K562 (cell line): ENCODE results near the gene GRIK3. TPM values are rescaled to one million over a fixed set of nuclear protein-coding genes. Genes with fewer than 3 reads are reported as not detected.

Source experiments
- ATAC-seq: fragments of 200-7000 bp; cut with Tn5 transposase; 3 replicates; pipeline ENCODE4 v1.9.1; 2020; ENCODE audit warnings: moderate library complexity
- BruUV-seq: library from RNA; stranded (reverse); fragments of 400-500 nt; replicated peaks from 2 replicates; lab custom pipeline; 2021; lab: Mats Ljungman, UMichigan
- CTCF ChIA-PET: fragments of 300-600 bp; formaldehyde crosslinking; extraction: SDS; loops from one replicate; lab custom pipeline; 2021; ENCODE audit warnings: low intra/inter-chr PET ratio; lab: Yijun Ruan, JAX
- POLR2A ChIA-PET: fragments of 300-600, 350-650 bp; sonication (Branson Sonifier 250); formaldehyde crosslinking; extraction: SDS; loops from one replicate; lab custom pipeline; 2021; ENCODE audit warnings: antibody characterized with exemption, inconsistent platforms; lab: Yijun Ruan, JAX
- DNase-seq, 4 experiments: peaks; one replicate each; pipeline versions ENCODE4 v3.0.0 to v3.0.0-alpha.2; 2011 to 2018; ENCODE audit warnings: low spot score in 3 of 4, mixed read lengths in 3 of 4; ENCODE audit errors: extremely low read depth in 1 of 4
- FAIRE-seq: peaks from 2 replicates; lab custom pipeline; 2011; peaks lifted over from hg19 to GRCh38; lab: Jason Lieb, UNC
- H2AFZ ChIP-seq: 2 replicates; pipeline ENCODE4 v1.6.0; 2011; ENCODE audit warnings: low read depth, low read length, control low read depth, inconsistent platforms
- H3K27ac ChIP-seq: fragments of 200-600 bp; 3 replicates; pipeline ENCODE4 v1.8.0; 2011; ENCODE audit warnings: low read depth, mild to moderate bottlenecking, control low read depth, inconsistent platforms, low read length, moderate library complexity, mixed read lengths; ENCODE audit errors: extremely low read depth
- H3K27me3 ChIP-seq, 2 experiments: fragments of 300-600 bp in 1 of 2; 2 replicates in 1 of 2; 3 replicates in 1 of 2; pipeline versions ENCODE4 v1.6.0 to v1.8.0; 2011; ENCODE audit warnings: inconsistent platforms in 2 of 2, low read length in 2 of 2, mild to moderate bottlenecking in 1 of 2, mixed read lengths in 1 of 2, moderate library complexity in 1 of 2; ENCODE audit not compliant: control insufficient read depth in 2 of 2, insufficient read depth in 2 of 2
- H3K36me3 ChIP-seq: fragments of 300-600 bp; 3 replicates; pipeline ENCODE4 v1.8.0; 2011; ENCODE audit warnings: mild to moderate bottlenecking, low read length, inconsistent platforms; ENCODE audit not compliant: control insufficient read depth, insufficient read depth
- H3K4me1 ChIP-seq, 2 experiments: fragments of 200-600 bp in 1 of 2; replicated peaks in 1 of 2; 2 replicates in 1 of 2; 3 replicates in 1 of 2; pipeline versions ENCODE4 v1.5.1 to v1.8.0; 2011; ENCODE audit warnings: inconsistent platforms in 2 of 2, low read length in 2 of 2, mild to moderate bottlenecking in 1 of 2, mixed read lengths in 1 of 2, moderate library complexity in 1 of 2; ENCODE audit not compliant: control insufficient read depth in 2 of 2, insufficient read depth in 2 of 2
- H3K4me2 ChIP-seq: 2 replicates; pipeline ENCODE4 v1.6.1; 2011; ENCODE audit warnings: low read length, control low read depth, inconsistent platforms, mixed read lengths; ENCODE audit not compliant: insufficient read depth
- H3K4me3 ChIP-seq: fragments of 200-600 bp; sonication (generic), shearing (Covaris generic); 2 replicates; pipeline ENCODE4 v1.5.1; 2016; ENCODE audit warnings: control low read depth, inconsistent platforms
- H3K79me2 ChIP-seq: fragments of 200-600 bp; 3 replicates; pipeline ENCODE4 v1.8.0; 2011; ENCODE audit warnings: low read length, inconsistent platforms; ENCODE audit not compliant: control insufficient read depth, insufficient read depth
- H3K9ac ChIP-seq, 2 experiments: 2 replicates each; pipeline versions ENCODE4 v1.6.0 to v1.6.1; 2011; ENCODE audit warnings: low read depth in 2 of 2, low read length in 2 of 2, control low read depth in 1 of 2, inconsistent platforms in 1 of 2, mild to moderate bottlenecking in 1 of 2, mixed read lengths in 1 of 2; ENCODE audit not compliant: insufficient read depth in 1 of 2
- H3K9me1 ChIP-seq: one replicate; pipeline ENCODE4 v1.6.0; 2011; ENCODE audit warnings: inconsistent platforms, mild to moderate bottlenecking, low read length, moderate library complexity; ENCODE audit not compliant: control insufficient read depth, insufficient read depth
- H3K9me3 ChIP-seq: replicated peaks from 2 replicates; pipeline ENCODE4 v1.5.1; 2011; ENCODE audit warnings: low read depth, low read length, inconsistent platforms; ENCODE audit not compliant: control insufficient read depth, insufficient read depth
- H4K20me1 ChIP-seq: replicated peaks from 2 replicates; pipeline ENCODE4 v1.6.1; 2011; ENCODE audit warnings: low read length, inconsistent platforms, mixed read lengths; ENCODE audit not compliant: control insufficient read depth, insufficient read depth
- MLX ChIP-seq, 2 experiments: fragments of 450-650 bp in 1 of 2; sonication (generic) in 1 of 2; formaldehyde crosslinking; conservative IDR thresholded peaks; 2 replicates each; pipeline versions ENCODE4 v1.4.0 to v1.8.1; 2020 to 2022; ENCODE audit warnings: mild to moderate bottlenecking in 1 of 2, missing genetic modification reagents in 1 of 2
- MXI1 ChIP-seq: IDR thresholded peaks from 2 replicates; pipeline ENCODE4 v1.6.1; 2011; ENCODE audit warnings: low read depth, mild to moderate bottlenecking, improper control_type of control experiment, low read length
- RERE ChIP-seq: sonication (generic); formaldehyde crosslinking; IDR thresholded peaks from 2 replicates; pipeline ENCODE4 v1.8.0; 2023; ENCODE audit warnings: missing genetic modification reagents, mild to moderate bottlenecking, borderline replicate concordance
- RUNX1 ChIP-seq: sonication (generic); IDR thresholded peaks from 2 replicates; pipeline ENCODE4 v1.6.1; 2016; ENCODE audit warnings: antibody characterized with exemption, low read depth
- ZNF77 ChIP-seq: fragments of 250-450 bp; sonication (Bioruptor Pico); IDR thresholded peaks from 2 replicates; pipeline ENCODE4 v1.5.0; 2020
- ZNF830 ChIP-seq: fragments of 250-450 bp; sonication (Bioruptor Pico); IDR thresholded peaks from 2 replicates; pipeline ENCODE4 v1.5.0; 2021; ENCODE audit warnings: mild to moderate bottlenecking
- WGBS: fragments of 100-300 bp; shearing (Covaris generic); methylation state at CpG from one replicate; pipeline ENCODE4 v1.1.6; 2016; ENCODE audit warnings: low coverage, mixed read lengths; ENCODE audit not compliant: insufficient coverage; ENCODE audit errors: missing lambda C conversion rate; 5-methylcytosine and 5-hydroxymethylcytosine counted together
- in situ Hi-C: fragments of 300-500 bp; cut with MboI; formaldehyde crosslinking; loops from 4 replicates; pipeline ENCODE4 v1.15.0; 2018; ENCODE audit warnings: inconsistent platforms, mixed read lengths
- intact Hi-C: fragments of 100-400 bp; cut with micrococcal nuclease; formaldehyde crosslinking; loops from 2 replicates; pipeline ENCODE4 v1.14.2; 2022
- polyA plus RNA-seq, 8 experiments: library from polyadenylated mRNA; depleted of rRNA in 4 of 8; stranded (reverse) in 5 of 8; unstranded in 3 of 8; fragments of >200 nt; fragmentation: Nextera tagmentation in 2 of 8; fragmentation: Illumina TruSeq in 1 of 8; extraction: Ambion mirVana in 2 of 8; extraction: Trizol in 1 of 8; gene quantifications; 2 replicates each; pipeline versions ENCODE4 v1.2.1 to v1.2.3, GENCODE V29; 2011 to 2014; ENCODE audit warnings: inconsistent platforms in 1 of 8, missing spikeins in 1 of 8
- total RNA-seq, 7 experiments: library from RNA; depleted of rRNA in 6 of 7; stranded (reverse); fragments of >200 nt in 6 of 7; fragmentation: Illumina TruSeq in 2 of 7; extraction: Trizol in 2 of 7; gene quantifications; 2 replicates each; pipeline versions ENCODE4 v1.2.1 to v1.2.3, GENCODE V29; 2011 to 2021; ENCODE audit warnings: low replicate concordance in 1 of 7

GRIK3 gene
- total and polyA plus RNA-seq, 9 of the 15 experiments (the other 6 are each of a cell fraction or from before 2014, with no cell fraction given): not detected

- ChIA-PET POLR2A (no interaction called here), CTCF (no interaction called here)
- Histone ChIP-seq H3K36me3 (no peaks in the 10 kb centered on the region), H3K4me1 (no peaks in the 10 kb centered on the region), H3K27me3 (peaks cover 0 to 39% of the 10 kb centered on the region in 2 experiments; a peak in 3 of 5 replicates), H3K9me3 (no peaks in the 10 kb centered on the region), H3K27ac (no peak overlapping the region), H3K79me2 (no peaks in the 10 kb centered on the region), H3K4me3 (no peak overlapping the region), H3K4me2 (no peak overlapping the region), H4K20me1 (peaks cover 25% of the 10 kb centered on the region), H2AFZ (no peak overlapping the region), H3K9ac (no peak overlapping the region), H3K9me1 (no peaks in the 10 kb centered on the region)
- intact Hi-C loops: no loop called here
- no TSS peak for BruUV-seq
- WGBS: 1% methylated on average over 12 of the region's 12 CpGs
- DNase-seq: no peak
- TF ChIP-seq ZNF77 (CRISPR knock-in tag) (no peak), MXI1 (no peak), RUNX1 (no peak), MLX (CRISPR knock-in tag; conservative IDR thresholded peaks at IDR 0.05) (no peak), ZNF830 (CRISPR knock-in tag) (no peak)
- in situ Hi-C loops: no loop called here
- ATAC-seq: no peak
- FAIRE-seq: no peak
Measured at GRCh38 chr1:36988741-36989193, 45.5 kb downstream of the GRIK3 start.

GRCh38 chr1:36988321-36988720 lies 46.0 kb downstream of the GRIK3 start:
- BruUV-seq: no TSS peak
- 0% methylated on average over 10 of the region's 10 CpGs for WGBS
- no peaks in the 10 kb centered on the region for H3K9me3 ChIP-seq
- DNase-seq (no peak), FAIRE-seq (no peak), ATAC-seq (no peak)
- no peaks in the 10 kb centered on the region for H3K9me1 ChIP-seq
- H2AFZ ChIP-seq: no peak overlapping the region
- H3K36me3 ChIP-seq: no peaks in the 10 kb centered on the region
- intact Hi-C loops (no loop called here), in situ Hi-C loops (no loop called here)
- H3K9ac ChIP-seq: no peak overlapping the region
- no peak overlapping the region for H3K4me2 ChIP-seq
- H3K79me2 ChIP-seq: no peaks in the 10 kb centered on the region
- H3K27ac ChIP-seq: no peak overlapping the region
- no peak for TF ChIP-seq RERE (CRISPR knock-in tag)
- H3K4me3 ChIP-seq: no peak overlapping the region
- H4K20me1 ChIP-seq: peaks cover 22% of the 10 kb centered on the region
- ChIA-PET POLR2A (no interaction called here), CTCF (no interaction called here)
- H3K4me1 ChIP-seq: no peaks in the 10 kb centered on the region
- H3K27me3 ChIP-seq: peaks cover 0 to 40% of the 10 kb centered on the region in 2 experiments; a peak in 3 of 5 replicates
